ENCODE measurements around the gene NT5DC3. TPM values are rescaled to one million over a fixed set of nuclear protein-coding genes. Genes with fewer than 3 reads are reported as not detected.

Gene NT5DC3
- total RNA-seq, 1 experiment from 2014 or later, result 19.7 TPM

DNA sequence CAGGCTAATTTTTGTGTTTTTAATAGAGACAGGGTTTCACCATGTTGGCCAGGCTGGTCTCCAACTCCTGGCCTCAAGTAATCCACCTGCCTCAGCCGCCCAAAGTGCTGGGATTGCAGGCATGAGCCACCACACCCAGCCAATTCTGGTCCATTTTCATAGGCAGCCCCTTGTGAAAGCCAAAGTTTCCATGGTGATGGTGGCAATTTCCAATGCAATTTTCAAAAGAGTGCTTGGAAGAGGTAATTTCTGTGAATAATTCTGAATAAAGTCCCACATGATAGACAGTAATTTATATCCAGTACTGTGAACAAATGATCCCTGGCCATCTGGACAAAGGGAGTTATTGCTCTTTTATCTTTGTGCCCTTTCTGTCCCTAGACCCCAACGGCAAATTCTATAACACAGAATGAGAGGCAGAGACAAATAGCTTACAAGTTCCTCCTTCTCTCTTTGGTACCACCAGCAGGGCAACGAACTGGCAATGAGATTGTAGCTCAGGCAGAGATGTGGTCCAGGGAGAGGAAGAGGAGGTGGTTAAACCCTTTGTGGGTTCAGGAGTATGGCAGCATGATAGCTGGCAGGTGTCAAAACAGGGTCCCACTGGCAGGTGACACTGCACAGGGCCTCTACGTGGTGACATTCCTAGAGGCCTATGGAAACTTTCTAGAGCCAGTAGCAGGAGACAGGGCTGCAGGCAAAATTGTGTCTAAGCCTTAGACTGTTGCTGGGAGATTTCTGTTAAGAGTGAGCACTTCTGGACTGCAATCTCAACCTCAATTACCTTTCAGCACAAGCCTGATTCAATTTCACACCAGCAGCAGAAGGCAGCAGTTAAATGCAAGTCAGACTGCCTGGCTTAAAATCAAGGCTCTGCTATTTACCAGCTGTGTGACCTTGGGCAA, 46.5 kb downstream of the NT5DC3 start:
- no peak for DNase-seq (ENCODE audit: low spot score)
- no peak overlapping the region for H3K27ac ChIP-seq (ENCODE audit: low read depth, low read length, poor library complexity, severe bottlenecking)
- H3K36me3 ChIP-seq (ENCODE audit: insufficient read depth, low read length, poor library complexity, severe bottlenecking), result peaks cover 23% of the 10 kb centered on the region
- H3K4me1 ChIP-seq (ENCODE audit: insufficient read depth, low read length, poor library complexity, severe bottlenecking), result peaks cover 27% of the 10 kb centered on the region
- TF ChIP-seq, protein P1, sequence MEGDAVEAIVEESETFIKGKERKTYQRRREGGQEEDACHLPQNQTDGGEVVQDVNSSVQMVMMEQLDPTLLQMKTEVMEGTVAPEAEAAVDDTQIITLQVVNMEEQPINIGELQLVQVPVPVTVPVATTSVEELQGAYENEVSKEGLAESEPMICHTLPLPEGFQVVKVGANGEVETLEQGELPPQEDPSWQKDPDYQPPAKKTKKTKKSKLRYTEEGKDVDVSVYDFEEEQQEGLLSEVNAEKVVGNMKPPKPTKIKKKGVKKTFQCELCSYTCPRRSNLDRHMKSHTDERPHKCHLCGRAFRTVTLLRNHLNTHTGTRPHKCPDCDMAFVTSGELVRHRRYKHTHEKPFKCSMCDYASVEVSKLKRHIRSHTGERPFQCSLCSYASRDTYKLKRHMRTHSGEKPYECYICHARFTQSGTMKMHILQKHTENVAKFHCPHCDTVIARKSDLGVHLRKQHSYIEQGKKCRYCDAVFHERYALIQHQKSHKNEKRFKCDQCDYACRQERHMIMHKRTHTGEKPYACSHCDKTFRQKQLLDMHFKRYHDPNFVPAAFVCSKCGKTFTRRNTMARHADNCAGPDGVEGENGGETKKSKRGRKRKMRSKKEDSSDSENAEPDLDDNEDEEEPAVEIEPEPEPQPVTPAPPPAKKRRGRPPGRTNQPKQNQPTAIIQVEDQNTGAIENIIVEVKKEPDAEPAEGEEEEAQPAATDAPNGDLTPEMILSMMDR (conservative IDR thresholded peaks at IDR 0.05; ENCODE audit: low read depth, low read length), result no peak
- no peak for TF ChIP-seq EZH2 (IDR thresholded peaks at IDR 0.05; ENCODE audit: borderline replicate concordance, low read depth, low read length, poor library complexity, severe bottlenecking)
- peaks cover 6% of the 10 kb centered on the region for H3K9me3 ChIP-seq (ENCODE audit: low read depth, low read length, poor library complexity, severe bottlenecking)
- H3K27me3 ChIP-seq (replicated peaks; ENCODE audit: insufficient read depth, low read depth, low read length, poor library complexity), result no peaks in the 10 kb centered on the region
- ChIA-PET CTCF (no interaction called here), POLR2A (ENCODE audit: low non-redundant PET) (no interaction called here)
- no peak overlapping the region for H3K4me3 ChIP-seq (ENCODE audit: low read depth, low read length, poor library complexity, severe bottlenecking)
- no TSS peak for BruUV-seq (replicated peaks)
- intact Hi-C loops (cut with micrococcal nuclease; ENCODE audit: unreplicated experiment), result no loop called here

DNA sequence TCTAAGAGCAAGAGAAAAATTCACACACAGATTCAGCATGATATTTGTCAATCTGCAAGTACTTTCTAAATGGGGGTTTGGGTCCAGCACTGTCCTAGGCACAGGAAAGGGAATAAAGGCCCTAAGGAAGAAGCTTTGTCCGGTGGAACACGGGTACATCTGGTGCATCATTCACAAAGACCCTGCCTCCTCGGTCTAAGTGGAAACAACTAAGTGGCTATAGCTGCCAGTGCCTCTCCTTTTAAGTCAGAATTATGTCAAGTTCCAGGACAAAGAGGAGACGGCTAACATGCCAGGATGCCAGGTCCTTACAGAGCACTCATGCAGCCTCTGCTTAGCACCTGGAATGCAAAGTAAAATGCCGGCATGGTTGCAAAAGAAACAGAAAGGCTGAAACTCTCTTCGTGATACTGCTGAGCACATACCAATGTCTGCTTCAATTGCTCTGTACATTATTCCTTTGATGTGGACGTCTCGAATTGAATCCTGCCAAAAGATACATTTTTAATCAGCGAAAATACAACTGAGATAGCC, 47.5 kb downstream of the NT5DC3 start:
- no peaks in the 10 kb centered on the region for H3K27me3 ChIP-seq (replicated peaks; ENCODE audit: insufficient read depth, low read depth, low read length, poor library complexity)
- no peak for DNase-seq (ENCODE audit: low spot score)
- BruUV-seq (replicated peaks), result no TSS peak
- ChIA-PET POLR2A (ENCODE audit: low non-redundant PET) (no interaction called here), CTCF (no interaction called here)
- H3K4me3 ChIP-seq (ENCODE audit: low read depth, low read length, poor library complexity, severe bottlenecking), result no peak overlapping the region
- H3K36me3 ChIP-seq (ENCODE audit: insufficient read depth, low read length, poor library complexity, severe bottlenecking), result peaks cover 19% of the 10 kb centered on the region
- TF ChIP-seq, protein P1 (conservative IDR thresholded peaks at IDR 0.05; ENCODE audit: low read depth, low read length), result no peak
- TF ChIP-seq EZH2 (IDR thresholded peaks at IDR 0.05; ENCODE audit: borderline replicate concordance, low read depth, low read length, poor library complexity, severe bottlenecking), result no peak
- intact Hi-C loops (cut with micrococcal nuclease; ENCODE audit: unreplicated experiment), result no loop called here
- no peaks in the 10 kb centered on the region for H3K9me3 ChIP-seq (ENCODE audit: low read depth, low read length, poor library complexity, severe bottlenecking)
- no peak overlapping the region for H3K27ac ChIP-seq (ENCODE audit: low read depth, low read length, poor library complexity, severe bottlenecking)
- peaks cover 18% of the 10 kb centered on the region for H3K4me1 ChIP-seq (ENCODE audit: insufficient read depth, low read length, poor library complexity, severe bottlenecking)

DNA sequence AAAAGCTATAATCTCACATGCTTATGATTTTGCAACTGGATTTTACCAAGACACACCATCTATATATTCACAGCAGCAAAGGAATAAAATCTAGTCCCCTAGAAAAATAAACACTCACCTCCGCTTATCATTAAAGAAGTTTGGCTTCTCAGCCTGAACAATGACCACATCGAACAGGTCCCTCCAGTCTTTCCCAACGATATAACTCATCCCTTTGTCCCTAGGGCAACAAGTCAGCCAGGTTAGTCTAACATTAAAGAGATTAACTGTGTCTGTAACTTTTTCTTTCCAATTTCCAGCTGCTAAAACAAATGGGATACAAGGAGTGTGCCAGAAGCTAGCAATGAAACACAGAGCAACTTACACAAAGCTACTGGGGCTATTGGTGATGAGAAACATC, 48.0 kb downstream of the NT5DC3 start:
- intact Hi-C loops (cut with micrococcal nuclease; ENCODE audit: unreplicated experiment), result no loop called here
- H3K27ac ChIP-seq (ENCODE audit: low read depth, low read length, poor library complexity, severe bottlenecking), result no peak overlapping the region
- BruUV-seq (replicated peaks), result no TSS peak
- TF ChIP-seq, protein P1 (conservative IDR thresholded peaks at IDR 0.05; ENCODE audit: low read depth, low read length), result no peak
- TF ChIP-seq EZH2 (IDR thresholded peaks at IDR 0.05; ENCODE audit: borderline replicate concordance, low read depth, low read length, poor library complexity, severe bottlenecking), result no peak
- H3K4me3 ChIP-seq (ENCODE audit: low read depth, low read length, poor library complexity, severe bottlenecking), result no peak overlapping the region
- peaks cover 17% of the 10 kb centered on the region for H3K36me3 ChIP-seq (ENCODE audit: insufficient read depth, low read length, poor library complexity, severe bottlenecking)
- CTCF ChIA-PET, result no interaction called here
- no peaks in the 10 kb centered on the region for H3K27me3 ChIP-seq (replicated peaks; ENCODE audit: insufficient read depth, low read depth, low read length, poor library complexity)
- POLR2A ChIA-PET (ENCODE audit: low non-redundant PET), result no interaction called here
- no peaks in the 10 kb centered on the region for H3K9me3 ChIP-seq (ENCODE audit: low read depth, low read length, poor library complexity, severe bottlenecking)
- no peak for DNase-seq (ENCODE audit: low spot score)
- peaks cover 16% of the 10 kb centered on the region for H3K4me1 ChIP-seq (ENCODE audit: insufficient read depth, low read length, poor library complexity, severe bottlenecking)

Measured in A673 (cell line).